NCI-H1694 treated with DMSO at 0.1 percent for 48 hours (cell line): ENCODE measurements around the gene HIGD1B.
"Not testable (repeated sequence)": the region's sequence is repeated elsewhere in the genome, so short reads cannot be mapped to it uniquely, and the experiment has no call there.

Experiments used
- DNase-seq: peaks from one replicate; lab custom pipeline; 2025; lab: John Stamatoyannopoulos, UW

Gene HIGD1B

DNA sequence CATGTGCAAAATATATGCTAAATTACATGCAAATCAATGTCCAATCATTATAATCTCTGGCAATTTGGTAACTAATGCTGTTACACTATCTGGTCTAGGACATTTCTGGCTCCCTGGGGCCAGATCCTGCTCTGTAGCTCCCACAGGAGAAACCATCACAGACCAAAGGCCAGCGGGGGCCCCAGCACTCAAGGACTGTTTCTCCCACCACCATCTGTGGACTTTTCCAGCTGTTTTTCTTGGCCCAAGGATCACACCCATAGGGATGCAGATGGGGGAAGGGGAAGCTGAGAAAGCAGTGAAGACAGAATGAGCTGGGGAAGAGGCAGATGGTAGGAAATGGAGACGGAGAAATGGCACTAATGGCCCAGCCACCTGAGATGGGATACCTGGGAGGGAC is at the start of gene HIGD1B:
TSS of gene HIGD1B (plus strand) at position 298 of the 400 bp plus-strand sequence. CDS start 270 bp downstream, outside the sequence.
- no peak for DNase-seq

- DNase-seq, result no peak
Observed at GRCh38 chr17:44798356-44798755, 49.3 kb upstream of the HIGD1B start.

- DNase-seq, result no peak
Observed at GRCh38 chr17:44801880-44802279, 45.8 kb upstream of the HIGD1B start.

GRCh38 chr17:44804302-44805089 is 43.2 kb upstream of the HIGD1B start:
- DNase-seq, result peak; percentile 49

DNA sequence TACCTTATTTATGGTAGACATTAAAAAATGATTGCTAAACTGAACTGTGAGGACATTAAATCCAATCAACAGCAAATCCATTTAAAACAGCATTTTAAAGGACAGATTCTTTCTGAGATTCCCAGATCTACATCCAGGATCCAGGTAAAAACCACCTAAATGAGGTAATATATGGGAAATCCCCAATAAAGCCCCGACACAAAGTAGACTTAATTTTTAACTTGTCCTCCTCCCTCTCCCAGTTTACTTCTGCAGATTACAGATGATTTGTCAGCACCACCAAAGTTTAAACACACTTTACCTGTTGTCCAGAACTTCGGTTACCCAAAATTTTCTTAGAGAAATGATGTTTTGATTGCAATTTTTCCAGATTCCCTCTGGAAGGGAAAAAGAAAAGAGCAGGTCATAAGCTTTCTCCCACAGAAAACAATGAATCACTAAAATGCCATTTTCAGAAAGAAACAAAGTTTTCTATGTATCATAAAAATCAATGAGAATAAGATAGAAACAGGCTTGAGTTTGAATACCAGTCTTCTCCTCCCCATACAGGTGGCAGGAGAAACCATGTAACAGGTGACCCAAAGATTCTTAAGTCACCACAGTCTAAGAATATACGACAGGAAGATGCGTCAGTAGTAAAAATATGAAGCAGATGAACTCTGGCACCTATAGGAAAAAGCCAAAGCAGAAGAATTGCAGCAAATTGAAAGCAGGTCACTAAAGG is 40.4 kb upstream of the HIGD1B start:
- no peak for DNase-seq

DNA sequence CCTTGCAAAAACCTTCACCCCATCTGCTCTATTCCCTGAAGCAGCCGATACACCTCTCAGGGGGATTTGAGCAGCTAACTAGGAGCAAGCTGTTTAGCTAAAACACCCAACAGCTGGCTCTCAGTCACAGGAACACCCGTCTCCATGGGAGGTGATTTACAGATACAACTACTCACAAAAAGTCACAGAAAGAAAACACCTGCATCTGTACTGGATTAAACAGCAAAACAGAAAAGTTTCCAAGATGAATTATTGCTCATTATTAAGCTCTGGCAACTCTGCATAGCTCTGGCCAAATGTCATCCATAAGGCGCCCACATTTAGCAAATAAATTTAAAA is 39.9 kb upstream of the HIGD1B start:
- DNase-seq, result peak; percentile 87

GRCh38 chr17:44808156-44808555 is 39.5 kb upstream of the HIGD1B start:
- no peak for DNase-seq

GRCh38 chr17:44808656-44809388 is 38.9 kb upstream of the HIGD1B start:
- DNase-seq, result not testable (repeated sequence)

DNA sequence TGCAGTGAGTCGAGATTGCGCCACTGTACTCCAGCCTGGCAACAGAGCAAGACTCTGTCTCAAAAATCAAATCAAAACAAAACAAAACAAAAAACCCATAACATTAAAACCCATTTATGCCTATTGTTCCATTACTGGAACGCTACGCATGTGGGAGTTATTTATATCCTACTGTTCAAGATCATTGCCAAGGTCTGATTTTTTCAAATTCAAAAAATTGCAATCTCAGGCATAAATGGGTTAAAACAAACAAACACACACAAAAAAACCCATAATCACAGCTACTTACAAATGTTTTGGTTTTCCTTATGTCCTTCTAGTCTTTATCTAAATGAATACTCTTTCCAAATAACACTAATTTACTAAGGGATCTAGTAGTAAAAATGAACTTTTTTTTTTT is 35.4 kb upstream of the HIGD1B start:
- no peak for DNase-seq

GRCh38 chr17:44818508-44818907 is 29.2 kb upstream of the HIGD1B start:
- DNase-seq, result not testable (repeated sequence)

GRCh38 chr17:44820631-44821212 is 27.0 kb upstream of the HIGD1B start:
- DNase-seq, result peak; percentile 77

- DNase-seq, result not testable (repeated sequence)
Observed at GRCh38 chr17:44825236-44825635, 22.4 kb upstream of the HIGD1B start.

- DNase-seq, result no peak
Observed at GRCh38 chr17:44826123-44826790, 21.4 kb upstream of the HIGD1B start.

GRCh38 chr17:44827863-44828262 is 19.8 kb upstream of the HIGD1B start:
- no peak for DNase-seq

DNA sequence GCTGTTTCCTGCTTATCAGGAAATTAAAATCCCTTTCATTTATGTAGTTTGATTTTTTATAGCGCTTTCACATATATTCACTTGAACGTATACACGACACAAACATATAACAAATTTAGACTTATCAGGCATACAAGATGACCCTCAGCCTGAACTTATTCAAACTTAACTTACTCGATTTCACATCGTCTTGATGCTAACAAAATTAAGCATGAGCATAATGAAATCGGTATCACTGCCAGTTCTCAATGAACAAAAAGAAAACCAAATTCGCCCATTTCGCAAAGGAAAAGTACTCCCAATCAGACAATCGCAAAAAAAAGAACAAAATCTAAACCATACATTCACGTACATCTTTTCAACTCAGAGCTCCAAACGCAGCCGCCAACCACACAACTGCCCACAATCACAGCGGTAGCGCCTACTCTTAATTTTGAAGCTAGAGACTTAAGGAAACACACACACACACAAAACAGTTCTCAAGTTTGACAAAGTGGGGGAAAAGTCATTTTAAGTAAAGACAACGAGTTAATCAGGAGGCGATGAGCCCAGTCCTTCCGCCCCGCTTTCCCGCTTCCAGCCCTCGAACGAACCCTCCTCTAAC is 18.7 kb upstream of the HIGD1B start:
- no peak for DNase-seq

DNA sequence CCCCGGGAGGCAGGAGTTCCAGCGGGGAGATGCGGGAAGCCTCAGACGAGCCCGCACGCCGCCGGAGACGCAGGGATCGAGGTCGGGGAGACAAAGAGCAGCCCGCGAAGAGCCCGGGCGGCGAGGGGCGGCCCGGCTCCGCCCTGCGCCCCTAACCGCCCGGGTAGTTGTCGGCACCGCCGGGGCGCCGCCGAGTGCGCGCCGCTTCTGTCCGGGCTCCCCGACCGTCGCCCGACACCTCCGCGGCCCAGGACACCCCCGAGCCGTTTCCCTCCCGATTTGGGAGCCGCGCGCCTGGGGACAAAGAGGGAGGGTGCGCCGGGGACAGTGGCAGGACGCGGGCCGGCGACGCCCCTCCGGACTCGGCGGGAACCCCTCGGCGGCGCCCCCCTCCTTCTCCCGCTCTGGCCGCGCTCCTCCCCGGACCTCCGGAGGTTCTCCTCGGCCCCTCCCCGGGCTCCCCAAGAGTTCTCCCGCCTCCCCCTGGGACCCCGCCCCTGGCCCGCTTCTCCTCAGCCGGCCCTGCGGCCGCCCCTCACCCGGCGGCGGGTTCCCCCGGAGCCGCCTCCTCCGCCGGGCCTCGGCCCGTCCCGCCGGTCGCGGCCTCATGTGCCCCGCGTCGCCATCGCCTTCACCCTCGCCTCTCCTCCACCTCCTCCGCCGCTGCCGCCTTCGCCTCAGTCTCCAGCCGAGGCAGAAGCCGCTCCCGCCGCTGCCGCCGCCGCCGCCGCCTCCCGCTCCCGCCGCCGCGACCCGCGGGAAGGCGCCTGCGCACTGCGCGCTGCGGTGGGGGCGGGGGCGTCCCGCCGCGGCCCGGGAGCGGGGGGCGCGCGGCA is 17.9 kb upstream of the HIGD1B start, which contains the start of gene GJC1:
TSS of gene GJC1 (minus strand) at position 765 of the 836 bp plus-strand sequence. CDS start 24,470 bp downstream, outside the sequence.
- DNase-seq, result no peak

DNA sequence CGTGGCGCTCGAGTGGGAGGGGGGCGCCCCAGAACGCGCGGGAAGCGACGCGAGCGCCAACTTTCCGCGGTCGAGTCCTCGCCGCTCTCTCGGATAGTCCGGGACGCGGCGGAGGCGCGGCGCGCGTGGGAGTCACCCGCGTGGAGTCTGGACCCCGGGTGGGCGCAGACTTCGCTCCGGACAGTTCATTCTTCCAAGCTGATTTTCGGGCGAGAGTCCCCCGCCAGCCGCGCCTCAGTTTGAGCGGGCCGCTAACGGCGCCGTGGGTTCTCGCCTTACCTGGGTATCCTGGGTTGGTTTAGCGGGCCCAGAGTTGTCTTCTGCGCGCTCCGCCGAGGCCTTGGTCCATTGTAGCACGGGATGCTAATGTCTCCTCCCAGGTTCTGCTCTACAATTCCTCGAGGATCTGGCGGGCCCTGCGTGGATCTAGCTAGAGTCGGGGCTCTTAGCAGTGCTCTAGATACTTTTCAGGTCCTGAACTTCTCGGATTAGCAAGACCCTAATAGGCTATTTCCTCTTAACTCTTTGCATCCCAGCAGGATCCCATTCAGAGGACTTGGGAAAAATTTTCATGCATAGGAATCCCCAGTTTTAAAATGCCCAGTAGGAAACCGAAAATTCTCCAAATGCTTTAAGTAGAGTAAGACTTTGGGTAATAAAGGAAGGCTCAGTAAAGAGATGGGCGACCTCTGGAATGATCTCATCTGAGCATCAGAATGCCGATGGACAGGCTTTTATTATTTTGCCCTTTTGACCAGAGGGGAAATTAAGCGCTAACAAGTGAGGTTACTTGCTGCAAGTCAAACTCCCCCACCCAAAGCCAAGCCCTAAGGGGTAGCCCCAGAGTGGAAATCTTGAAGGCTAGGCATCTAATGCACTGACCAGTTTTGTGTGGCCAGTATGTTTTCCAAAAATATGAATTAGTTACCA is 17.1 kb upstream of the HIGD1B start:
- DNase-seq, result no peak

DNA sequence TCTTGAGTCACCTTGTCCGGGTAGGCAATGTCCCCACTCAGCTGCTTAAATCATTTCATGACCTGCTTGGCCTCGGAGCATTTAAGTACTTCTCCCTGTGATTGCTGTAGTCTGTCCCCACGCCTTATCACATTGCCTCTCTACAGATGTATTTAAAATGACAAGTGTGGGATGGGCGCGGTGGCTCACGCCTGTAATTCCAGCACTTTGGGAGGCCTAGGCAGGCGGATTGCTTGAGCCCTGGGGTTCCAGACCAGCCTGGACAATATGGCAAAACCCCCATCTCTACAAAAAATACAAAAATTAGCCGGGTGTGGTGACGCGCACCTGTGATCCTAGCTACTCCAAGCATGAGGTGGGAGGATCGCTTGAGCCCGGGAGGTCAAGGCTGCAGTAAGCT is 16.3 kb upstream of the HIGD1B start:
- no peak for DNase-seq

DNA sequence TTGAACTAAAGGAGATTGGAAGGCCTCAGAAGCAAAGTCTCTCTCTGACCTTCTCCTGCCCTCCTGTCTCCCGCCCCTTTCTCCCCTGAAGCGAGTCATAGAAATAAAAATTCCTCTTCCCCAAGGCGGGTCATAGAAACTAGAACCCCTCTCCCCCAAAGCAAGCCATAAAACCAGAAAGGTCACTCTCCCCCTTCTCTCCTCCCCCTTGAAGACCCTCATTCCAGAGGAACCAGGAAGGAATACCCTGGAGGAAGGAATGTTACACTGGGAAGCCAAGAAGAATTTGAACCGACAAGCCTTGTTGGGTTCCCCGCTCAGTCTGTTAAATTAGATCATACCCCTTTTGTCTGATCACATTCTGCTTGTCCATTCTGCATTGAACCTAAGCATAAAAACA is 14.9 kb upstream of the HIGD1B start:
- DNase-seq, result no peak
